ENCODE measurements around the gene TOM1L1. TPM values are rescaled to one million over a fixed set of nuclear protein-coding genes. Genes with fewer than 3 reads are reported as not detected.
A peak's percentile ranks its signal among the peaks of the same experiment; 100 is the strongest.

The TOM1L1 gene
- total RNA-seq, 1 experiment from 2014 or later = 48.1 TPM

GRCh38 chr17:54899721-54900456 lies 763 bp upstream of the TOM1L1 start:
- H2AFZ ChIP-seq (ENCODE audit: low read length) = peak overlapping the region; percentile 86
- ATAC-seq (no peak; the same call in 1 of the 2 replicates), DNase-seq (no peak)
- peaks cover 1% of the 10 kb centered on the region; the same call in 1 of the 2 replicates for H3K27me3 ChIP-seq (ENCODE audit: low read length)
- CTCF ChIA-PET = no interaction called here
- peaks cover 1% of the 10 kb centered on the region; the same call in 1 of the 2 replicates for H3K36me3 ChIP-seq (ENCODE audit: low read depth, low read length)
- no peaks in the 10 kb centered on the region for H3K9me3 ChIP-seq (ENCODE audit: low read length)
- H3K4me3 ChIP-seq (ENCODE audit: low read length) = no peak overlapping the region; the same call in none of the 2 replicates
- peaks cover 7% of the 10 kb centered on the region; the same call in 1 of the 2 replicates for H3K79me2 ChIP-seq (ENCODE audit: low read length)
- H3K4me2 ChIP-seq (ENCODE audit: low read length) = no peak overlapping the region; the same call in 1 of the 2 replicates
- intact Hi-C loops (cut with micrococcal nuclease) = loop anchor here (10.0 kb wide), 1 partner anchor 445 kb away; no protein-coding TSS in a partner anchor
- no peaks in the 10 kb centered on the region for H3K9me2 ChIP-seq (replicated peaks; ENCODE audit: low read length)
- BruUV-seq (replicated peaks) = no TSS peak
- peak overlapping the region; percentile 76 for H3K9ac ChIP-seq (ENCODE audit: low read length)
- H3K27ac ChIP-seq (ENCODE audit: low read length) = no peak overlapping the region
- H4K20me1 ChIP-seq (ENCODE audit: low read length) = peaks cover 3% of the 10 kb centered on the region; the same call in 1 of the 2 replicates
- H3K4me1 ChIP-seq (ENCODE audit: insufficient read depth, low read length) = peaks cover 6% of the 10 kb centered on the region
- POLR2A ChIA-PET (ENCODE audit: unreplicated experiment) = interaction anchor here (0.7 kb wide), 1 partner anchor 105 kb away, joined by 3 read pairs; no protein-coding TSS in a partner anchor
- H3F3A ChIP-seq (ENCODE audit: low read length, unreplicated experiment) = no peaks in the 10 kb centered on the region
- TF ChIP-seq EZH2phosphoT487 (IDR thresholded peaks at IDR 0.05; ENCODE audit: borderline replicate concordance, low read length) (no peak), EZH2 (IDR thresholded peaks at IDR 0.05; ENCODE audit: low read length, unreplicated experiment) (no peak), CTCF (conservative IDR thresholded peaks at IDR 0.05; ENCODE audit: low read depth, low read length) (no peak)

GRCh38 chr17:54901230-54901822 lies 674 bp downstream of the TOM1L1 start:
- peak overlapping the region; percentile 76 for H3K9ac ChIP-seq (ENCODE audit: low read length)
- H3K4me2 ChIP-seq (ENCODE audit: low read length) = no peak overlapping the region; the same call in 1 of the 2 replicates
- no peak overlapping the region; the same call in none of the 2 replicates for H3K4me3 ChIP-seq (ENCODE audit: low read length)
- H3K9me2 ChIP-seq (replicated peaks; ENCODE audit: low read length) = no peaks in the 10 kb centered on the region
- DNase-seq (peak; percentile 83), ATAC-seq (peak; percentile 45)
- TSS peak; percentile 99 for BruUV-seq (replicated peaks)
- peaks cover 12% of the 10 kb centered on the region; the same call in 1 of the 2 replicates for H3K36me3 ChIP-seq (ENCODE audit: low read depth, low read length)
- H3K27me3 ChIP-seq (ENCODE audit: low read length) = no peaks in the 10 kb centered on the region
- H3K4me1 ChIP-seq (ENCODE audit: insufficient read depth, low read length) = peaks cover 6% of the 10 kb centered on the region
- peak overlapping the region; percentile 67 for H3K27ac ChIP-seq (ENCODE audit: low read length)
- H4K20me1 ChIP-seq (ENCODE audit: low read length) = peaks cover 3% of the 10 kb centered on the region; the same call in 1 of the 2 replicates
- CTCF ChIA-PET = interaction anchor here (1.2 kb wide), 1 partner anchor 11 kb away, joined by 3 read pairs; no protein-coding TSS in a partner anchor
- no peak for TF ChIP-seq EZH2 (IDR thresholded peaks at IDR 0.05; ENCODE audit: low read length, unreplicated experiment)
- no peak for TF ChIP-seq EZH2phosphoT487 (IDR thresholded peaks at IDR 0.05; ENCODE audit: borderline replicate concordance, low read length)
- TF ChIP-seq CTCF (conservative IDR thresholded peaks at IDR 0.05; ENCODE audit: low read depth, low read length) = no peak
- H3K9me3 ChIP-seq (ENCODE audit: low read length) = no peaks in the 10 kb centered on the region
- peaks cover 15% of the 10 kb centered on the region; the same call in 1 of the 2 replicates for H3K79me2 ChIP-seq (ENCODE audit: low read length)
- H2AFZ ChIP-seq (ENCODE audit: low read length) = peak overlapping the region; percentile 86
- no peaks in the 10 kb centered on the region for H3F3A ChIP-seq (ENCODE audit: low read length, unreplicated experiment)
- intact Hi-C loops (cut with micrococcal nuclease) = loop anchor here (1.0 to 10.0 kb wide), 2 partner anchors 67 to 443 kb away; partner anchors contain the start of genes COX11 and STXBP4
- POLR2A ChIA-PET (ENCODE audit: unreplicated experiment) = no interaction called here

All from PC-3 (cell line).